K562 (cell line): ENCODE measurements around the gene POLN. TPM values are rescaled to one million over a fixed set of nuclear protein-coding genes. Genes with fewer than 3 reads are reported as not detected.

Experiments
- EGR1 ChIP-seq: fragments of 450-650 bp; conservative IDR thresholded peaks from 2 replicates; pipeline ENCODE4 v1.6.1; 2017; ENCODE audit warnings: mild to moderate bottlenecking
- PHB ChIP-seq: fragments of 250-450 bp; sonication (Bioruptor Pico); IDR thresholded peaks from 2 replicates; pipeline ENCODE4 v1.5.0; 2021
- STAT6 ChIP-seq: sonication (generic); formaldehyde crosslinking; IDR thresholded peaks from 2 replicates; pipeline ENCODE4 v1.8.1; 2023; ENCODE audit warnings: mild to moderate bottlenecking, missing genetic modification reagents
- ZBTB1 ChIP-seq: sonication (generic); formaldehyde crosslinking; IDR thresholded peaks from 2 replicates; pipeline ENCODE4 v1.8.1; 2023; ENCODE audit warnings: missing genetic modification reagents, low read depth, mild to moderate bottlenecking, borderline replicate concordance
- ZBTB40 ChIP-seq, 2 experiments: fragments of 450-650 bp in 1 of 2; sonication (generic) in 1 of 2; formaldehyde crosslinking in 1 of 2; IDR thresholded peaks; 2 replicates each; pipeline versions ENCODE4 v1.7.1 to v1.9.0; 2016 to 2022; ENCODE audit warnings: inconsistent platforms in 1 of 2, mild to moderate bottlenecking in 1 of 2, missing genetic modification reagents in 1 of 2
- polyA plus RNA-seq, 8 experiments: library from polyadenylated mRNA; depleted of rRNA in 4 of 8; stranded (reverse) in 5 of 8; unstranded in 3 of 8; fragments of >200 nt; fragmentation: Nextera tagmentation in 2 of 8; fragmentation: Illumina TruSeq in 1 of 8; extraction: Ambion mirVana in 2 of 8; extraction: Trizol in 1 of 8; gene quantifications; 2 replicates each; pipeline versions ENCODE4 v1.2.1 to v1.2.3, GENCODE V29; 2011 to 2014; ENCODE audit warnings: inconsistent platforms in 1 of 8, missing spikeins in 1 of 8
- total RNA-seq, 7 experiments: library from RNA; depleted of rRNA in 6 of 7; stranded (reverse); fragments of >200 nt in 6 of 7; fragmentation: Illumina TruSeq in 2 of 7; extraction: Trizol in 2 of 7; gene quantifications; 2 replicates each; pipeline versions ENCODE4 v1.2.1 to v1.2.3, GENCODE V29; 2011 to 2021; ENCODE audit warnings: low replicate concordance in 1 of 7
- TF ChIP-seq, protein P1 (sequence below): fragments of 450-650 bp; IDR thresholded peaks from 2 replicates; pipeline ENCODE4 v1.7.0; 2016; ENCODE audit warnings: borderline replicate concordance

The POLN gene
- total and polyA plus RNA-seq, 9 of the 15 experiments (the other 6 are each of a cell fraction or from before 2014, with no cell fraction given) = 0.08 to 0.91 (median 0.32) TPM

GRCh38 chr4:2042204-2042946 lies 199.5 kb downstream of the POLN start (continued):
- TF ChIP-seq ZBTB40 (IDR thresholded peaks at IDR 0.05) (no peak), ZBTB40 (CRISPR knock-in tag; IDR thresholded peaks at IDR 0.05) (no peak), ZBTB1 (CRISPR knock-in tag) (no peak), STAT6 (CRISPR knock-in tag) (no peak), PHB (CRISPR knock-in tag) (no peak), EGR1 (no peak)
- TF ChIP-seq, protein P1, sequence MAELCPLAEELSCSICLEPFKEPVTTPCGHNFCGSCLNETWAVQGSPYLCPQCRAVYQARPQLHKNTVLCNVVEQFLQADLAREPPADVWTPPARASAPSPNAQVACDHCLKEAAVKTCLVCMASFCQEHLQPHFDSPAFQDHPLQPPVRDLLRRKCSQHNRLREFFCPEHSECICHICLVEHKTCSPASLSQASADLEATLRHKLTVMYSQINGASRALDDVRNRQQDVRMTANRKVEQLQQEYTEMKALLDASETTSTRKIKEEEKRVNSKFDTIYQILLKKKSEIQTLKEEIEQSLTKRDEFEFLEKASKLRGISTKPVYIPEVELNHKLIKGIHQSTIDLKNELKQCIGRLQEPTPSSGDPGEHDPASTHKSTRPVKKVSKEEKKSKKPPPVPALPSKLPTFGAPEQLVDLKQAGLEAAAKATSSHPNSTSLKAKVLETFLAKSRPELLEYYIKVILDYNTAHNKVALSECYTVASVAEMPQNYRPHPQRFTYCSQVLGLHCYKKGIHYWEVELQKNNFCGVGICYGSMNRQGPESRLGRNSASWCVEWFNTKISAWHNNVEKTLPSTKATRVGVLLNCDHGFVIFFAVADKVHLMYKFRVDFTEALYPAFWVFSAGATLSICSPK = no peak
